ENCODE measurements around the gene RAPGEF1.

GRCh38 chr9:131545786-131546335 lies 194.0 kb downstream of the RAPGEF1 start:
- TF ChIP-seq POLR2AphosphoS5 (IDR thresholded peaks at IDR 0.05): no peak
- TF ChIP-seq, protein P1, sequence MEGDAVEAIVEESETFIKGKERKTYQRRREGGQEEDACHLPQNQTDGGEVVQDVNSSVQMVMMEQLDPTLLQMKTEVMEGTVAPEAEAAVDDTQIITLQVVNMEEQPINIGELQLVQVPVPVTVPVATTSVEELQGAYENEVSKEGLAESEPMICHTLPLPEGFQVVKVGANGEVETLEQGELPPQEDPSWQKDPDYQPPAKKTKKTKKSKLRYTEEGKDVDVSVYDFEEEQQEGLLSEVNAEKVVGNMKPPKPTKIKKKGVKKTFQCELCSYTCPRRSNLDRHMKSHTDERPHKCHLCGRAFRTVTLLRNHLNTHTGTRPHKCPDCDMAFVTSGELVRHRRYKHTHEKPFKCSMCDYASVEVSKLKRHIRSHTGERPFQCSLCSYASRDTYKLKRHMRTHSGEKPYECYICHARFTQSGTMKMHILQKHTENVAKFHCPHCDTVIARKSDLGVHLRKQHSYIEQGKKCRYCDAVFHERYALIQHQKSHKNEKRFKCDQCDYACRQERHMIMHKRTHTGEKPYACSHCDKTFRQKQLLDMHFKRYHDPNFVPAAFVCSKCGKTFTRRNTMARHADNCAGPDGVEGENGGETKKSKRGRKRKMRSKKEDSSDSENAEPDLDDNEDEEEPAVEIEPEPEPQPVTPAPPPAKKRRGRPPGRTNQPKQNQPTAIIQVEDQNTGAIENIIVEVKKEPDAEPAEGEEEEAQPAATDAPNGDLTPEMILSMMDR (IDR thresholded peaks at IDR 0.05): no peak
- TF ChIP-seq POLR2A (IDR thresholded peaks at IDR 0.05): no peak
- no peak for TF ChIP-seq EP300 (IDR thresholded peaks at IDR 0.05)

All from sigmoid colon (tissue), 4 donors.